VCaP (cell line): ENCODE data around the gene EXOC1L.

Experiments used
- H3K27ac ChIP-seq: fragments of 450-650 bp; 2 replicates; pipeline ENCODE4 v1.5.1; 2017
- TF ChIP-seq, protein P1 (sequence below): fragments of 450-650 bp; conservative IDR thresholded peaks from 2 replicates; pipeline ENCODE4 v1.5.1; 2017; ENCODE audit warnings: mild to moderate bottlenecking, moderate library complexity

Gene EXOC1L

DNA sequence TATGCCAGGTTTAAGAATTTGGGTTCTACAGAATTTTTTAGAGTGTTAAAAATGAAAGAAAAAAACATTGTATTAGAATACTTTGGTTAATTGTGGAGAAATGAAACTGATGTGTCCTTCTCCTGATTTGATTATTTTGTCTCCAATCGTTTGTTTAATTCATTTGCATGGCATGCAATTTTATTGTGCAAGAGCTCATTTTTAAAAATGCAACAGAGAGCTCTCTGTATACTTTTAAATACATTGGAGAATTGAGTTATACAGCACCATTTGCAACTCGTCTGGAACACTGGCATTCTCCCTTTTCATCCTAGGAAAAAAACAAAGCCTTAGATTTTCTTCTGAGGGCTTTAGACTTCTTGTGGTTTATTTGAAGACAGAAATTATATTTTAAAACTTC is 689 bp downstream of the EXOC1L start:
- no peak overlapping the region for H3K27ac ChIP-seq
- TF ChIP-seq, protein P1, sequence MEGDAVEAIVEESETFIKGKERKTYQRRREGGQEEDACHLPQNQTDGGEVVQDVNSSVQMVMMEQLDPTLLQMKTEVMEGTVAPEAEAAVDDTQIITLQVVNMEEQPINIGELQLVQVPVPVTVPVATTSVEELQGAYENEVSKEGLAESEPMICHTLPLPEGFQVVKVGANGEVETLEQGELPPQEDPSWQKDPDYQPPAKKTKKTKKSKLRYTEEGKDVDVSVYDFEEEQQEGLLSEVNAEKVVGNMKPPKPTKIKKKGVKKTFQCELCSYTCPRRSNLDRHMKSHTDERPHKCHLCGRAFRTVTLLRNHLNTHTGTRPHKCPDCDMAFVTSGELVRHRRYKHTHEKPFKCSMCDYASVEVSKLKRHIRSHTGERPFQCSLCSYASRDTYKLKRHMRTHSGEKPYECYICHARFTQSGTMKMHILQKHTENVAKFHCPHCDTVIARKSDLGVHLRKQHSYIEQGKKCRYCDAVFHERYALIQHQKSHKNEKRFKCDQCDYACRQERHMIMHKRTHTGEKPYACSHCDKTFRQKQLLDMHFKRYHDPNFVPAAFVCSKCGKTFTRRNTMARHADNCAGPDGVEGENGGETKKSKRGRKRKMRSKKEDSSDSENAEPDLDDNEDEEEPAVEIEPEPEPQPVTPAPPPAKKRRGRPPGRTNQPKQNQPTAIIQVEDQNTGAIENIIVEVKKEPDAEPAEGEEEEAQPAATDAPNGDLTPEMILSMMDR = no peak

DNA sequence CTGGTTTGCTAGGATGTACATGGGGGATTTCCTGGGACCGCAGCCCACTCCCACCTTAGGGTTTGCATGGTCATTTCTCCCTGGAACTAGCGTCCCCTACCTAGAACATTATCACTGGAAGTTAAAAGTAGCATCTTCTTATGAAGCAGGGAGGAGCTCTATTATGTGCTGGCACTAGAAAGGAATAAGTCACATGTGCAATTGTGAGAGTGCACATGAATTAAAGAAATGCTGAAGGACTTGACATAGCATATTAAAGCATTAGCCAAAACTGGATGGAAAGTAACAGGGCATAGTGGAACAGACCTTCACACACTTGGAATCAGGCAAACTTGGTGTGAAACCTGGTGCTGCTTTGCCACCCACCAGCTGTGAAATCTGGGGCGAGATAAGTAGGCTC is 2.7 kb downstream of the EXOC1L start:
- TF ChIP-seq, protein P1 = no peak
- no peak overlapping the region for H3K27ac ChIP-seq

DNA sequence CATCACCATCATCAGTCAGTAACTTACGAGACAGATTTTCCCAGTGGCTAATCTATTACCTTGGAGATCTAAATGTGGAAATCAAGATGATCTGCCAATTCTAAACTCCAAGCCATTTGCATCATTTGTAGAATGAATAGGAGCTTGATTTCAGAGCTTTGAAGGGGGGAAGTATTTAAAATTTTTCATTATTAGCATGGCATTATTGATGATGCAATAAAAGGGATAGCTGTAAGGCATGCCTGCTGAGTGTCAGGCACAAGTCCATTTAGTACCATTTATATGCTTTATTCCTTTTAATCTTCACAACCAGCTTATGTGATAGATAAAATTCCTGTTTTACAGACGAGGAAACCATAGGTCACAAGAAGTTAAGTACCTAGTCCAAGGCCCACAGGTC is 5.3 kb downstream of the EXOC1L start:
- no peak overlapping the region for H3K27ac ChIP-seq
- TF ChIP-seq, protein P1 = no peak

DNA sequence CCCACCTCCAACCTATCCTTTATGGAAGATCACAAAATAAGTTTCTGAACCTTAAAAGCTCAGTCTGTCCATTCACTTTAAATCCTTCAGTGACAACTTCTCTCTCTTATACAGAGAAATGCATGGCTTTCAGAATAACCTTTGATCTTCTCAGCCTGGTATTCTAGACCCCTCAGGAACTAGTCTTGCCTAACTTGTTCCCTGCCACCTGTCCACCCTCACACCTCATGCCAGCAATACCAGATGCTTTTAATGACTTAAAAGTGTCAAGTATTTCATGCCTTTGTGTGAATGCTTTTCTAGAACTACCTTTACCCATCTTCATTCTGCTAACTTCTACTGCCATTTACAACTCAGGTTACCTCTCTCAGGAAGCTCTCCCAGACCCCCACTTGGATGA is 7.4 kb downstream of the EXOC1L start:
- TF ChIP-seq, protein P1 = no peak
- no peak overlapping the region for H3K27ac ChIP-seq

DNA sequence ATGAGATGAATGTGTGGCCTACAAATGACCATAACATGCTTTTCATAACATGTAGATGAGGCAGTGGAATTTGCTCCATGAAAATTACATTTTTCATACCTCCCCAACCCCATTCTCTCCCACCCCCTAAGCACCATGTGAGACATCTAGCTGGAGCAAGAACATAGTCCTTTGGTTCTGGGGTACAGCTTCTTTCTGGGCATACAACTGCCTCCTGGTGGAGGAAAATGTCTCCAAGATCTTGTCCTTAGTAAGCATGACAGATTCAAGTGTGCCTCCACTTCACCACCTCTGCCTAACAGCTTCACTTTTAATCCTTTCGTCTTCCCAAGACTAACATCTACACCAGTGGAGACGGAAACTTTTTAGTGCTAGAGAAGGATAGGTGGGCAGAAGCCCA is 8.0 kb downstream of the EXOC1L start:
- TF ChIP-seq, protein P1 = no peak

DNA sequence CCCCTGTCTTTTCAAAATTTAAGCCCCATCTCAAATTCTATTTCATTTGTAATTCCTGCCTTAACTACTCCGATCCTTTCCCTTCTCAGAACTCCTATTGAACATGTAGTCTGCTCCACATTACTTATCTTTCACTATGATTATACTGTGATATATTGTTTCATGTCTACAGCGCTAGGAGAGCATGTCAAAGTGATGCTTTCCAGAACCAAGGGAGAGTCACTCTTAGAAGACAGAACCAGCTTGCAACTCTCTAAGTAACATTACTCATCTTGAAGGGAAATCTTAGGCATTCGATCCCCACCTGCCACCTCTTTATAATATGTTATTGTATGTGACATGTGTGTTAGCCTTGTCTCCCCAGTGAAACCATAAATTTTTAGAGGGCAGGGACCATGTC is 10.5 kb downstream of the EXOC1L start:
- no peak overlapping the region for H3K27ac ChIP-seq
- TF ChIP-seq, protein P1 = no peak

More for the DNA sequence above, 8.0 kb downstream of the EXOC1L start:
- H3K27ac ChIP-seq = no peak overlapping the region

DNA sequence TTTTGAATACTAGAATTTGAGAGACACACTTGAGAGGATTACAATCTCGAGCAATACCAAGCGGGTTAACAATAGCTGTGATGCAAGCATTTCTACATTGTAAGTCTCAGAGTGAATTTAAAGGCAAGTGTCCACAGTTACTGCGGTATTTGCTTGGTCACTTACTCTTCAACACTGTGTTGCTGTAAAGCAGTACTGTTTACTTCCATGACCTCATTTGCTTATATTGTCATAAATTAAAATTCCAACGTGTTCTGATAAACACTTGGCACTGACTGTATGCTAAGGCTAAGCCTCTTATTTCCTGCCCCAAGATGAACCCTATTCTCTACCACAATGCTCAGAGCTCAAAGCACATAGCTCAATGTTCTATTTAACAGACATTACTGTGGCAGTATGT is 11.1 kb downstream of the EXOC1L start:
- TF ChIP-seq, protein P1 = no peak

More for the DNA sequence above, 11.1 kb downstream of the EXOC1L start:
- H3K27ac ChIP-seq = no peak overlapping the region
